IPS-NIHi7 (cell line): ENCODE data around the gene DNM3.

ENCODE experiments used
- DNase-seq: peaks from one replicate; pipeline ENCODE4 v3.0.0; 2012; ENCODE audit warnings: mixed read lengths; ENCODE audit errors: extremely low spot score

The DNM3 gene

DNA sequence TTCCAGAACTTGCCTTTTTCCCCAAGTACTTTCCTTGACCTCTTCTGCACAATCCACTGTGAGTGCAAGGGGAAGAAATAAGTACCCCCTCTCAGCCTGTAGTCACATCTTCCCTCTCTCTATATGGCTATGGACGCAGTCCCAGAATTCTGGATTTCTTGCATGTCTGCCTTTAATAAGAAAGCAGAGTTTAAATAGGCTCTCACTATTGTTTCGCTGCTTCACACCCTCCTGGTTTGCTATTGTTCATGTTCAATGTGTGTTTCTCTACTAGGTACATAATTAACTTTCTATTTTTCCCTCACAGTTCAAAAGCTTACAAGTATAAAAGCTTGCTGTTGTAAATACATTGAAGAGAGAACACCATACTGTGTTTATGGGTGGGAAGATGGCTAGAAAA, 397.7 kb downstream of the DNM3 start:
- DNase-seq: no peak

DNA sequence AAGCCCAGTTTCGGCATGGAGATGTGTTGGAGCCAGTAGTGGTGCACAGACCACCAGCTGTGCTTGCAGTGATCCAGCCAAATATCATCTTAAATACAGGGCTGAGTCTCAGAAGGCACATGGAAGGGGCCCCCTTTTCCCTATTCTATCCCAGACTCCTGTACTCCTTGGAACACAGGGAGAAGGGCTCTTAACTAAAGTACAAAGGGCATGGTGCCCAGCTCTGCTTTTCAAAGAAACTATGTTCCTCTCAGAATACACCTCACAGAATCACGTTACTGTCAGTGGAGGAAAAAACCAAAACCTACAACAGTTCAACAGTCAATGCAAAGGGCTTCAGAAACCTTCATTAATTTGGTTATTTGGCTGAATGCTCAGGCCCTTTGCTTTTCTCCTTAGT, 398.6 kb downstream of the DNM3 start:
- no peak for DNase-seq

DNA sequence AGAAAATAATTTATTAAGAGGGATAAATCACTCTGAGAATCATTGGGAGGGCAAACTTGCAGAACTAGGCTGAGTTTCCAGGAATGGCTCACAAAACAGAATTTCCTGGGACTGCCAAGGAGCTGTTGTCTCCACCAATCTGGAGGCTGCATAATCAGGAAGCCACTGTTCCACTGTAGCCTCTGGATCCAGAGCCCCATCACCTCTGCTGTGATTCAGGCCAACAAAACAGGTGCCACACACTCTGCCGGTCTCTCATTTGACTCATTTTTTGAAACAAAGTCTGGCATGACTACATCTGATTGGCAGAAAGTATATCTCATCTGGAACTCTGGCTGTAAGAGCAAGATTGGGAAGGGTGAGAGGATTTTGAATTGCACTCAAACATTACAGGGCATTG, 400.2 kb downstream of the DNM3 start:
- no peak for DNase-seq

DNA sequence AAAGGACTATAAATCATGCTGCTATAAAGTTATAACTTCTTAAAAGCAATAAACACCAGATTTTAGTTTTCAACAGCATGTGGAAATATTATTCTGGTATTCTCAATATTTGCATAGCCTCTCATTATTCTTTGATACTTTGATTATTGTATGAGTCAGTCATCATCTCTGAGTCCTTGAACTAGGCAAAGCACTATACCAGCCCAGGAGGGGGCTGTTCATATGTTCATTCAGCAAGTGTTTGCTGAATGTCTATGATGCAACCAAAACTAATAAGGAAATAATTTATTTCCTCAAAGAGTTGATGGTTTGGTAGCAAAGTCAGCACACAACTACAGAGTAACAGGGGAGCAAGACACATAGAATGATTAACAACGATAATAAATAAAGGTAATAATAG, 403.6 kb downstream of the DNM3 start:
- DNase-seq: no peak

DNA sequence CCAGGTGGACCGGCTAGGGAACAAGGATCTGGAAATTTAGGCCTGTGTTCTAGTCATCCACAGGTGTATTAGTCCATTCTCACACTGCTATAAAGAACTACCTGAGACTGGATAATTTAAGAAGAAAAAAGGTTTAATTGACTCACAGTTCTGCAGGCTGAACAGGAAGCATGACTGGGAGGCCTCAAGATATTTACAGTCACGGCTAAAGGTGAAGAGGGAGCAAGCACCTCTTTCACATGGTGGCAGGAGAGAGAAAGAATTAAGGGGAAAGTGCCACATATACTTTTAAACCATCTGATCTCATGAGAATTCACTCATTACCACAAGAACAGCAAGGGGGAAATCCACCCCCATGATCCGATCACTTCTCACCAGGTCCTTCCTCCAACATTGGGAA, 404.5 kb downstream of the DNM3 start:
- DNase-seq: no peak

DNA sequence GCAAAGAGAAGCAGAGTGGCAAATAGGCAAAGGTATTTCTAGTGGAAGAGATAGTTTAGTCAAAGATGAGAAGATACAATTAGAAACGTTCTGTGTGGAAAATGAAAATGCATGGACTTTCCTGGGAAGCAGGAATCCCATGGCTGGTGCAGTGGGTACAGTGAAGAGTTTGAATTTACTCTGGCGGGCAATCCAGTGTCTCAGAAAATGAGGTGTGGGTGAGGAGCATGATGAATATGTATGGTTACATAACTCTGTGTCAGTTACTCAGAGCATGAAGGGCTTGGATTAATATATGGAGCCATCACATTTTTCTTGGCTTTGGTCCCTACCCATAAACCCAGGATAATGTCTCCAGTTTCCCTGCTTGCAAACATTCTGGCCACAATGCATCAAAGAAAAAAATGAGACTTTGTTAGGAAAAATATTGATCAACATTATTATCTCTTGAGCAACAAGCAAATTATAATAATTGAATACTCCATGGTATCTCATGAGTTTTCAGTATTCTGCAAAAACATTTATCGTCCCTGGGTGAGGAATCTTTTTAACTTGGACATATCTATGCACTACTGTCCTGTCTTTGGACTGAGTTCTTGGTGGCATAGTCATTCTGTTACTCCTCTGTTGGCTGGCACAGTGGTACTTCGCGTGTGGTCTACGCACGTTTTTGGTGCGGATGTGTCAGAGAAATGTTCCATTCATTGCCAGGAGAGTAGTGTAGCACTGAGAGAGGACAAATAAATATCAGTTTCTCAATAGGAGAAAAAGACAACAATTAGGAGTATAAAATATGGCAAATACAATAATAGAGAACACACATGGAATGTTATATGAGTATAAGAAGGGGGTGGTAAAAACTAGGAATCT, 405.5 kb downstream of the DNM3 start:
- no peak for DNase-seq

DNA sequence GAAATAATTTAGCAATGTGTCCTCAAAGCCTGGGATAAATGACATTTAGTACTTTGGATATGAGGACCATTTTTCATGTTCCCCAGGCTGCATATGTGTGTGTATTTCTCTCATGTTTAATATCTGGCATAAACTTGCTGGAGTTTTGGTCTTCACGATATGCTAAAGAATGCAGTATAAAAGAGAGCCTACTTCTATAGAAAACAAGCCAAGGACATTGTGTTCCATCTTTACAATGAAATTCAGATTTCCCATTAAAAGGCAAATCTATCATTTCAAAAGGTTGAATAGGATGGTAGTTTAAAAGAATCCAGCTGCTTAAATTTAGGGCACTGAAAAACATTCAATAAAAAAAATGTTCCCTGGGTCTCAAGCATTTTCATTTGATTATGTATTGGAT, 410.2 kb downstream of the DNM3 start:
- no peak for DNase-seq

DNA sequence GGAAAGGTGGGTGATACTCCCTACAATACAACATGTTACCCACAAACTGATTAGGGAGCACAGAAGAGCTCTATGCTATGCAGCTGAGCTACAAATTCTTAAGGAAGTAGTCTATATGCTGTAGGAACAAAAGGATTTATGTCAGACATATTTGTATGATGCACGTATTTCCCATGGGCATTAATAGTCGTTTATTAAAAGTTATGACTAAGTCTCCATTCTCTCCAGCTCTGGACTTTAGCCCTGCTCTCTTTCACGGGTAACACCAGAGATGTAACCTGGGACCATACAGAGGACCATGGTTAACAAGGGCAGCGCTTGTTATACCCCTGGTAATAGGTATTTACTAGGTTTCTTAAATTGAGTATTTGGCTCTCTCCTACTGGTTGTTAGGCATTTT, 411.0 kb downstream of the DNM3 start:
- no peak for DNase-seq

DNA sequence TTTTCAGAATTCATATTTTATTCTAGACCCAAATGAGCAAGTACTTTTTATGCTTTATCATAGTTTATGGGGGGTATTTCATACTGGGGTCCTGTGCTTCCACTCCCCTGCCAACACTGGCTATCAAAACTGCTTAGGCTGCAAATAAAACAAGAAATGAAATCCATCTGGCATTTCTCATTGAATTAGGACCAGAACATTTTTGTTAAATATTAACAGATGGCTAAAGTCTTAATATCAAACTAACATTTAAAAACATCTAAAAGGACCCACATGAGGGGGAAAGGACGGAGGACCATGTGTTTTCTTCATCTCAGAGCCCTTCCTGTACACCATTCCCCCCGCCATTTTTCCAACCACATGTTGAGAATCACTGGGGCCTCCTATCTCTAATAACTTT, 411.7 kb downstream of the DNM3 start:
- no peak for DNase-seq

DNA sequence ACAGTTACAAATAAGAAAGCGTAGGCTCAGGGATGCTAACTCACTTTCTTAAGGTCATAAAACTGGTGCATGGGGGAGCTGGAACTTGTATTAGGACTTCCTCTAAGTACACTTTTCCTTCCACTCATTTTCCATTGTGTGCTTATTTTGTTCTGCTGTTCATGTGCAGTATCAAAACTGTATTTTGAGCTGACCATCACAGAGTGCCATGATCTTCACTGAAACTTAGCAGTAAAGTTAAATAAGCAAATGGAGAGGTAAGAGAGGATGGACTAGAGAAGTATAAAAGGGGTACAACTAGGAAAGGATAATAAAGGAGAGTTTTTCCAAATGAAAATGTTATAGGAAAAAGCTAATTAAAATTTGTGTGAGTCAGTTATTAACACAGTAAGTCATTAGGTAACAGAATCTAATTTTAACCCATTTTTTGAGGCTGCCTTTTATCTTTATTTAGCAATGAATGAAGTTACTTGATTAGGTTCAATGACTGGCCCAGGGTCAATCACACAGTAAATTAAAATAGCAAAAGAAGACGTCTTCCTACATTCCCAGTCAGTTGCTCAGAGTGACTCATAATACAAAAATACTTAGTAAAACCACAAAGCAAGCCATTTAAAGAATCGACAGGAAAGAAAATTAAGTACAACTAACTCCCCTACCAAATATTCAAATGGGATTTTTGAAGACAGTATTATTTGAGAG, 413.4 kb downstream of the DNM3 start:
- no peak for DNase-seq

DNA sequence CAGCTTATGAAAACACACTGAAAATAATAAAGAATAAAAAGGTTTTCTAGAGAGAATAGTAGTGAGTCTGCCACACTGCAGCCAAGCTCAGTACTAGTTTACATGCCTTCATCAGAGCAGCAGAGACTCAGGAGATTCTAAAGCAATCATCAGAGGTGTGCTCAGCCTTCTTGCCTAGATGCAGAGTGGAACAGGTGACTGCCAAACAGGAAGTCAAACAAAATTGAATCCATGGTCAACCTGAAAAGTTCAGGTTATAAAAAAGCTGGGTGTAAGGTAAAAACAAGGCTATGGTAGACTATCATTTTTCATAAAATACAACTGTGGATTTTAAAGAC, 413.9 kb downstream of the DNM3 start:
- DNase-seq: no peak

DNA sequence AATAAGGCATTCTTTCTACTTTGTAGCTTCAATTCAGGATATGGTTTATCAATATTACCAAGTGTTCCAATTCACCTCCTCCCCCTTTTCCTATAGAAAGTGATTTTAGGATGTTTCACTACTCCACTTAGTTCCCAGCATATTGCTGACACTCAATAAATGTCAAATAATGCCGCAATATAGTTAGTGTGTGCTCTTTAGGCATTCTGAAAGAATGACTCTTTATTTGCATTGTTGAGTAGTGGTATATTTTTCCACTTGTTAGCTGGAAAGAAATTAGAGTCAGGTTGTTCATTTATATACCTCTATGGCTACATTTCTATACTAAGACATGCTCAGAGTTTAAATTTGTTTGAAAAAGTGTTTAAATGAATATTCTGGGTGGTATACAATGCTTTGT, 424.6 kb downstream of the DNM3 start:
- DNase-seq: no peak

DNA sequence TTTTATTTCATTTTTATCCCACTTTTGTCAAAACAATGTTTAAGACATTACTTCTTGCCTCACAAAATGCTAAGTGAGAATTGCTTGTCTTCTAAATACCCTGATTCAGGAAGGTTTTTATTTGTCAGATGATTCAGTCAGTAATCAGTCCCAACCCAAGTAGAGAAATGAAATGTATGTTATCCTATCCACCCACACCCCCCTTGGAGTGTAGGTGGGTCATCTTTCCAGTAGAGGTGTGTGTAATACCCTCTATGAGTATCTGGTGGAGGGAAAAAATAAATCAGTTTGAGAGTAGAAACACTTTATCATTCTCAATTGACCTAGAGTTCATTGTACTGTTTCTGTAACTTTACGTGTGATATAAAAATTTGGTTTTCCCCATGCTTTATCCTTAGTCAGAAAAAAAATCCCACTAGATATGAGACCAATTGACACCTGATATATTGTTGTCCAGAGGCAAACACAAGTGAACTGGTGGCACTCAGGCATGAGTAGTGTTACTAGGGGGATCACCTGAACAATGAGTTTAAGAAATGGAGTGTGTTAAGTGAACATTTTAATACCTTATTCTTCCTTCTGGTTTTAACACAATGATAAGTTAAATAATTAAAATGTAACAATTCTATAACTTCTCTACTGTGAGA, 425.4 kb downstream of the DNM3 start:
- no peak for DNase-seq

DNA sequence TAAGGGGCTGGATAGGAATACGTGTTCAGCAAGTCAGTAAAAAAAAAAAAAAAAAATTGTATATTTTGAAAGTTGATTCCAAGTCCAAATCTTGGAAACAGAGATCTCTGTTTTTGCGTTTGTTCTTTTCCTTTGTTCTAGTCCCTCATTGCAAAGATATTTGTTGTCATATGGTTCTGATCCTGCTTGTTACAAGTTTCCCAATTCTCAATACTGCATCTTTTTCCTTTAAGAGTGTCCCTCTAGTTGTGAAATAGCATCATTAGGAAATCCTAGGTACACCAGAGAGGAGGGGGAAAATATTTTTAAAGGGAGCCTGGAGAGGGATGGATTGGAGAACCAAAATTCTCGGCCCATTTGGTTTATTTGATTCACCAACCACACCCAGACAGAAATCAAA, 426.9 kb downstream of the DNM3 start:
- DNase-seq: no peak

DNA sequence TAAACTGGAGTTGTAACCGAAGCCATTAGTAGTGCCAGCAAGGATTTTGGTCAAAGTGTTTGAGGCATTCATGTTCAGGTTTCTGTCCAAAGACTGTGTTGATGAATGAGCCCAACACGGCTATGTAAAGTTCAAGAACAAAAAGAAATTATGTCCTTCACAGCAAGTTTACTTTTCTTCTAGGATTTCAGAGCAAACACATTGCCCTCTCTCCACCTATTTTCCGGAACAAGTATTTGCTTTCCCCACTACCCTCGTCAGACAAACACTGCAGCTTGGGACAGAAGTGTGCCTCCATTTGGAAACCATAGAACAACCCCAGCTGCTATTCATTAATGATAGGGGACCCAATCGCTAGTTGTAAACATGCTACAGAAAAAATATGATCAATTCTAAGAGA, 427.8 kb downstream of the DNM3 start:
- DNase-seq: no peak

DNA sequence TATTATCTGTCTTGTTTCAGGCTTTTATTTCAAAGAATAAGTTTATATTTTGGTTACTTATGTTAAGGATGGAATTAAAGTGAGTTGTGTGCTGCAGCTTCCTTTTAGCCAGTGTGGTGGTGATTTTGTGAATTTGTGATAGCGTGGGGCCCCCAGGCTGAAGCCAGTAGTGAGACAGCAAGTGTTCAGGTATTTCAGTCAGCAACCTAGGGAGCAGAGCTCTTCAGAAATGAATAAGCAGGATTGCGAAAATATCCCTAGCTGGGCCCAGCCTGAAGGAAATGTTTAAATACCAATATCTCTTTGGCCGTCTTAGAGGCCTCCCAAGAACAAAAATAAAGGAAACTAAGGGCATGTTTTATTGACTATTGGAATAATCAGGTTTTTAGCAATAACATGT, 428.3 kb downstream of the DNM3 start:
- DNase-seq: no peak

DNA sequence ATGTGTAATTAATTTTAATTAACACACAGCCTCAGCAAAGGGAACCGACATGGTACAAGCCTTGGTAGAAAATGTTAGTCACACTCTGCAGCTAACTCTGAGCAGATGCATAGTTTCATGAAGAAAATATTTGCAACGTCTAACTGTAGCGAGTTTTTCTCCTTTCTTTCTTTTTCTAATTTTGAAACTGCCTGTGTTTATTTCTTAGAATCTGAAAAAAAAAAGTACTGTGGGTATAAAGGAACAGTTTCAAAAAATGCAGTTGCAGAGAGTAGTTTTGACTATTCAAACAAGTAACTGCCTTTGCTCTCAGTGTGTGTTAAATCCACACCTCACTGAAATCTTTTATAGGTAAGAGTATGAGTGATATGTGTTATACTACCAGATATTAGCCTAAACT, 429.3 kb downstream of the DNM3 start:
- DNase-seq: no peak

DNA sequence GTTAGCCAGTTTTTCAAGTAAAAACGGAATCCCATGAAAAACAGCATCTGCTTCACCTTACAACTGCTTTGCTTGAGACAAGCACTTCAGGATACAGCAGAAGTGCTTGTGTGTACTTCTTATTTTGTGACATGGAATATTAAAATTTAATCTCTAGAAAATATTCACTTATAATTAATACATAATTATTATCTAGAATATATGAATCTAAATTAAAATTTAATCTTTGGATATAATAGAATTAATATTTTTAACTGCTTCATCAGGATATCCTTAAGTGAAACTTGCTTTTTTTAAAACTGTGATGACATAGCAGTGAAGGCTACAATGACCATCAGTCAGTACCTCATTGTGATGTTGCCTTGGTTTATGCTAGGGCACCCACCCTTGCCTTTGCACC, 430.8 kb downstream of the DNM3 start:
- no peak for DNase-seq

DNA sequence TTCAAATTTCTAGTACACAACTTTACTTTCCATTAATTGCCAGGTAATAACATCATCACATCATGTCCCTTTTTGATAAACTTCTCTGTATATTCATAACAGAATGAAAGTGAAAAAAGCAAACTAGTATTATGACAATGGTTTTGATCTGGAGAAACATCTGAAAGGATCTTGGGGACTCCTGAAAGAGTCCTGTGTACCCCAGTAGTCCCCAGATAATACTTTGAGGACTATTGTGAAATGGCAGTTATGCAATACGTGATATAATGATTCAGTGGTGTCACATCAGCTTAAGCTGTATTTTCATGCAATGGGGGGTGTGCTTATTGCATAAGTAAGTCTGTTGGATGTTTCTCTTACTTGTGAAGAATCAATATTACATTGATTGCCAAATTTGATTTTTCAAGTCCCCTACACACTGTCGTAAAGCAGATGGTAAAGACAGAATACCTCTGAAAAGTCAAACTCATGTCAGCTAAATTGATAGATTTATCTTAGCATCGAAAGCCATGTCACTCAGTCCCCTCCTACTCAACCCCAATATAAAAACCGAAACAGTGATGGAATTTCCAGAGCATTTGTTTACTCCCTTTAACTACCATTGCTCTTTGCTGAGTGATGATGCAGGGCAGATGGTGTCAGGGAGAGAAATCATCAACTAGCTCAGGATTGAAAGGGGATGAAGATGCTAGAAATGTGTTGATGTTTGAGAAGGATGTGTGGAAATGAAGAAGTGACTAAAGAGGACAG, 432.5 kb downstream of the DNM3 start:
- no peak for DNase-seq

DNA sequence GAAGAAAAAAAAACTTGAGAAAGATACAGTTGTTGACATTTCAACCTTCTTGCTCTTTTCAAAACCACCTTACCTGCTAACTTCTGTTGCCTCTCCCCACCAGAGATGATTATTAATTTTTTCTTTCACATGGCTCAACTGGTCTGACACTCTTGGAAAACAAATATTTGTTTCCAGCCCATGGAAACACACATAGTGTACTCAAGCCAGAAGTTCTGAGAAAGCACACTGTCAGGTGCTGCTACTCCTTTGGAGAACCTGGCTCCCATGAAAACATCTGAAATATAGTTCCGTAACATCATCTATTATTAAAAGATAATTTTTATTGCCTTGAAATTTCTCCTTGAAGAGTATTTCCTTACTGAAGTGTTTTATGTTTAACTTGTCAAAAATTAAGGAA, 434.2 kb downstream of the DNM3 start:
- no peak for DNase-seq

DNA sequence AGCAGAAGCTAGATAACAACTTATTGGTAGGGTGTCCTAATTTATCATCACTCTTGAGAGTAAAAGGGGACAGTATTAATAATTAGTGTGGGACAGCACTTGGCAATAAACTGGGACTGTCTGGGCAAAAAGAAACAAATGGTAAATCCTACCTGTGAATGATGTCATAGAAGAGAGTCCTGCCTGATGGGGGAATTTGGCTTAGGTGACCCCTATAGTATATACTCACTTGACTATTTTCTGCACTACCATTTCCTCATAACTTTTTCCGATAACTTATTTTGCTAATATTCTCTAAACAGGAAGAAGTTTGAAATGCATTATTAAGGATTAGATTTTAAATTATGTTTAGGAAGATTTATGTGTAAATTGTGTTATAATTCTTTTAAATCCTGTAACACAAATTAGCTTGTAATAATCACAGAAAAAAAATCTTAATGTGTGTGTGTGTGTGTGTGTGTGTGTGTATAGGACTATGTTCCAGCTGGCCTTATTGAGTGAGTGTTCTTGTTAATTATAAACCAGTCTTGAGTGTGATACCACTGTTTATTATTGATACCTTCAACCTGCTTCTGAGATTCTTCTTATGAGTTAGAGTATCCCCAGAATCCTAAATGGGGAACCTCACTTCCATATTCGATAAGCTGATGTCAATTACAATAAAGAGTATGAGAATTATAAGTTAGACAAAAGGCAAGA, 435.0 kb downstream of the DNM3 start:
- DNase-seq: no peak

DNA sequence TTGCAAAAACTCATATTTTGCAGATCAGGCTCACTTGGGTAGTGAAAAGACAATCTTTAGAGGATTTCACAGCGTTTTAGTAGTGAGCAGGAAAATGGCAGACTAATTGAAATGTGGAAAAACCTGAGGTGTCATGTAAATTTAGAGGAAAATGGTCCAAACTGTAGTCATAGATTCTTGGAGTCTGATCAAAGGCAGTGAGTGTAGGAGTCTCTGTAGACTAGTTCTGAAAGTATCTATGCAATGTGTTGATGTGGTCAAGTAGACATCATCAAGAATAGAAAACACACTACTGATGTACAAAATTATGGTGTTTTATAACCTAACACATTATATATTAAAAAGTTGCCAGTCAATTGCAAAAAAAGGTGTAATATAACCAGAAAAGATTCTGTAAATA, 436.0 kb downstream of the DNM3 start:
- no peak for DNase-seq
